Prostate gland (tissue), 2 donors: ENCODE measurements around the gene ARL8A.

ENCODE experiments used
- CTCF ChIP-seq, 4 experiments: fragments of 200-600 bp in 2 of 4; fragments of 450-650 bp in 2 of 4; sonication (generic) in 2 of 4; IDR thresholded peaks; 1 replicate in 3 of 4; 2 replicates in 1 of 4; pipeline ENCODE4 v1.5.1; 2016 to 2019; ENCODE audit warnings: antibody characterized with exemption in 4 of 4, mild to moderate bottlenecking in 2 of 4, moderate library complexity in 2 of 4
- POLR2A ChIP-seq: fragments of 450-650 bp; IDR thresholded peaks from one replicate; pipeline ENCODE4 v1.6.1; 2016; ENCODE audit warnings: antibody characterized with exemption, mild to moderate bottlenecking
- POLR2AphosphoS5 ChIP-seq: sonication (generic); formaldehyde crosslinking; IDR thresholded peaks from one replicate; pipeline ENCODE4 v1.6.1; 2017; ENCODE audit warnings: antibody characterized with exemption

DNA sequence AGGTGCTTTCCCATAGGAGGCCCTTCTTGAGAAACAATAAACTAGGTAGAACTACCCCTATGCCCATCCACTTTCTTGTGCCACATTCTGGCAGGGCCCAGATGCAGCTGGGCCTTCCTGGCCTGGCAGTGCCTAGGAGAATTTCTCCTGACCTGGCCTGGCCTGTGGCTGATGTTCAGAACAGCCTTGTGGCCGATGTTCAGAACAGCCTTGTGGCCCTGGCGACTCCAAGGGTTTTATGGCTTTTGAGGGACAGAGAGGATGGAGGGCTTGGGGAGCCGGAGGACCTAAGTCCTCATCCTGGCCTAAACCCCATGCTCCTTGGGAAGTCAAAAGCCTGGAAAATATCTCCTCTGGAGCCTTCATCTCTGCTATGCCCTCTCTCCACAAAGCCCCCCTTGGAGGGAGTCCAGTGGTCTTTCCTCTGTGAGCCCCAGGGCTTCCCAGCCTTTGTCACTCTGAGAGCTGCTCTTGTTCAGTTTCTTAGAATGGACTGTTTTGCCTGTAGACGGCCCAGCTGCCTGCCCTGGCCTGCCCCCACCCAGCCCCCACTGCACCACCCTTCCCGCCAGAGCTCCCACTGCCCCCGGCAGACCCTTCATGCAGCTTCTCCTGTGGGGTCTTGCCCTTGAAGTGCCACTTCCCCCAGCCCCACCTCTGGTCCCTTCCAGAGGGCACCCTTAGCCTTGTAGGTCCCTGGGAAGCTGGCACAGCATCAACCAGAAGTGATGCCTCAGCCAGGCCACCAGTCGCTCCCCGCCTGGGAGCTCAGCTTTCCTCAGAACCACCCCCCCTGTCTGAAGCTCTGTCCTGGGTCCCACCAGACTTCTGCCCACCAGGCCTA is 14.9 kb downstream of the ARL8A start:
- TF ChIP-seq CTCF (IDR thresholded peaks at IDR 0.05) (no peak), POLR2A (no peak), POLR2AphosphoS5 (no peak)
